Measurements from ENCODE around the gene HLA-G.

DNA sequence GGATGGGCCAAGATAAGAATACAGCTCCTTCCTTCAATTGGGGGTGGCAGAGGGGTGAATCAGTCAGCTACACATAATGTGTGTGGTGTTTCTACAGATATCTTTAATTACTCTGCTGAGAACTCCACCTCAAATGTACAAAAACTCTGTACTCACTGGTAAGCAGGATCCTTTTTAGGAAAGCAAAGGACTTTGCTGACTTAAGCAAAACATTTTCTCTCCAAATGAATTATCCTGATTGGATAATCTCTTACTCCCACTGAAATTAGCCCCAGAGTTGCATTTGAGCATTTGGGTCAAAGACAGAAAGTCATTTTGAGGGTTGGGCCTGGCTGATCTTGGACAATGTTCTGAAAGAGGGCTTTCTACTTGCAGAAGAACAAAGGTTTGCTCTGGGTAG lies 13.4 kb downstream of the HLA-G start:
- no peak for TF ChIP-seq EZH2 (IDR thresholded peaks at IDR 0.05; ENCODE audit: borderline replicate concordance, low read length)
- TF ChIP-seq, protein P1, sequence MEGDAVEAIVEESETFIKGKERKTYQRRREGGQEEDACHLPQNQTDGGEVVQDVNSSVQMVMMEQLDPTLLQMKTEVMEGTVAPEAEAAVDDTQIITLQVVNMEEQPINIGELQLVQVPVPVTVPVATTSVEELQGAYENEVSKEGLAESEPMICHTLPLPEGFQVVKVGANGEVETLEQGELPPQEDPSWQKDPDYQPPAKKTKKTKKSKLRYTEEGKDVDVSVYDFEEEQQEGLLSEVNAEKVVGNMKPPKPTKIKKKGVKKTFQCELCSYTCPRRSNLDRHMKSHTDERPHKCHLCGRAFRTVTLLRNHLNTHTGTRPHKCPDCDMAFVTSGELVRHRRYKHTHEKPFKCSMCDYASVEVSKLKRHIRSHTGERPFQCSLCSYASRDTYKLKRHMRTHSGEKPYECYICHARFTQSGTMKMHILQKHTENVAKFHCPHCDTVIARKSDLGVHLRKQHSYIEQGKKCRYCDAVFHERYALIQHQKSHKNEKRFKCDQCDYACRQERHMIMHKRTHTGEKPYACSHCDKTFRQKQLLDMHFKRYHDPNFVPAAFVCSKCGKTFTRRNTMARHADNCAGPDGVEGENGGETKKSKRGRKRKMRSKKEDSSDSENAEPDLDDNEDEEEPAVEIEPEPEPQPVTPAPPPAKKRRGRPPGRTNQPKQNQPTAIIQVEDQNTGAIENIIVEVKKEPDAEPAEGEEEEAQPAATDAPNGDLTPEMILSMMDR (IDR thresholded peaks at IDR 0.05; ENCODE audit: low read length) = no peak

Measured in OCI-LY1 (cell line).